HEK293 (cell line): ENCODE data around the gene CEP57L1.
A peak's percentile ranks its signal among the peaks of the same experiment; 100 is the strongest.

Source experiments
- CTCF ChIA-PET: fragments of 350-600 bp; formaldehyde crosslinking; extraction: SDS; loops from one replicate; lab custom pipeline; 2021; ENCODE audit warnings: antibody characterized with exemption; lab: Yijun Ruan, JAX
- POLR2A ChIA-PET: fragments of 300-600 bp; formaldehyde crosslinking; extraction: SDS; loops from one replicate; lab custom pipeline; 2020; ENCODE audit warnings: antibody characterized with exemption, inconsistent platforms; lab: Yijun Ruan, JAX
- H3K27ac ChIP-seq: fragments of 200-500 bp; sonication (Bioruptor generic); 2 replicates; pipeline ENCODE4 v1.5.1; 2014; ENCODE audit warnings: low read depth, low read length, control low read depth, inconsistent platforms; ENCODE audit errors: extremely low read depth
- H3K36me3 ChIP-seq, 2 experiments: fragments of 200-500 bp in 1 of 2; sonication (Bioruptor generic) in 1 of 2; 1 replicate in 1 of 2; 2 replicates in 1 of 2; pipeline ENCODE4 v1.5.1; 2014 to 2017; ENCODE audit warnings: inconsistent platforms in 2 of 2, low read length in 2 of 2; ENCODE audit not compliant: control insufficient read depth in 2 of 2, insufficient read depth in 1 of 2
- H3K4me1 ChIP-seq: fragments of 200-500 bp; sonication (Bioruptor generic); 2 replicates; pipeline ENCODE4 v1.5.1; 2014; ENCODE audit warnings: mild to moderate bottlenecking, low read length, inconsistent platforms; ENCODE audit not compliant: control insufficient read depth, insufficient read depth
- H3K4me3 ChIP-seq: 2 replicates; pipeline ENCODE4 v1.5.1; 2011; ENCODE audit warnings: low read depth, mild to moderate bottlenecking, control low read depth, low read length, moderate library complexity
- H3K9me3 ChIP-seq: fragments of 200-500 bp; sonication (Bioruptor generic); 2 replicates; pipeline ENCODE4 v1.5.1; 2014; ENCODE audit warnings: low read depth, low read length, inconsistent platforms; ENCODE audit not compliant: control insufficient read depth, insufficient read depth
- GLIS2 ChIP-seq: fragments of 450-650 bp; formaldehyde crosslinking; IDR thresholded peaks from 2 replicates; pipeline ENCODE4 v1.5.1; 2016; ENCODE audit warnings: missing biosample characterization, missing genetic modification characterization
- HOXC10 ChIP-seq: sonication (generic); formaldehyde crosslinking; IDR thresholded peaks from 2 replicates; pipeline ENCODE4 v1.8.1; 2023; ENCODE audit warnings: mild to moderate bottlenecking, missing genetic modification reagents
- REPIN1 ChIP-seq: fragments of 450-650 bp; formaldehyde crosslinking; IDR thresholded peaks from 2 replicates; pipeline ENCODE4 v1.5.1; 2017; ENCODE audit warnings: missing biosample characterization, missing genetic modification characterization, low read depth
- SCRT2 ChIP-seq: fragments of 450-650 bp; formaldehyde crosslinking; IDR thresholded peaks from 2 replicates; pipeline ENCODE4 v1.5.1; 2016; ENCODE audit warnings: missing biosample characterization, missing genetic modification characterization
- SP2 ChIP-seq: fragments of 450-650 bp; formaldehyde crosslinking; IDR thresholded peaks from 2 replicates; pipeline ENCODE4 v1.5.1; 2016; ENCODE audit warnings: missing biosample characterization, missing genetic modification characterization
- ZEB2 ChIP-seq: fragments of 450-650 bp; formaldehyde crosslinking; IDR thresholded peaks from 2 replicates; pipeline ENCODE4 v1.5.1; 2016; ENCODE audit warnings: missing biosample characterization, missing genetic modification characterization
- ZFP37 ChIP-seq: fragments of 450-650 bp; formaldehyde crosslinking; IDR thresholded peaks from 2 replicates; pipeline ENCODE4 v1.5.1; 2016; ENCODE audit warnings: missing biosample characterization, missing genetic modification characterization
- ZNF132 ChIP-seq: fragments of 450-650 bp; formaldehyde crosslinking; IDR thresholded peaks from 2 replicates; pipeline ENCODE4 v1.5.1; 2017; ENCODE audit warnings: missing biosample characterization, missing genetic modification characterization, borderline replicate concordance
- ZNF169 ChIP-seq: fragments of 450-650 bp; formaldehyde crosslinking; IDR thresholded peaks from 2 replicates; pipeline ENCODE4 v1.5.1; 2016; ENCODE audit warnings: missing biosample characterization, missing genetic modification characterization
- ZNF24 ChIP-seq: fragments of 450-650 bp; formaldehyde crosslinking; IDR thresholded peaks from 2 replicates; pipeline ENCODE4 v1.5.1; 2016; ENCODE audit warnings: missing biosample characterization, missing genetic modification characterization
- ZNF311 ChIP-seq: fragments of 450-650 bp; formaldehyde crosslinking; IDR thresholded peaks from 2 replicates; pipeline ENCODE4 v1.5.1; 2017; ENCODE audit warnings: missing biosample characterization, missing genetic modification characterization, borderline replicate concordance
- ZNF335 ChIP-seq: fragments of 450-650 bp; formaldehyde crosslinking; conservative IDR thresholded peaks from 2 replicates; pipeline ENCODE4 v1.5.1; 2016; ENCODE audit warnings: missing biosample characterization, missing genetic modification characterization
- ZNF341 ChIP-seq: fragments of 450-650 bp; formaldehyde crosslinking; IDR thresholded peaks from 2 replicates; pipeline ENCODE4; 2016; ENCODE audit warnings: low read depth, missing biosample characterization, missing genetic modification characterization
- ZNF433 ChIP-seq: fragments of 450-650 bp; formaldehyde crosslinking; IDR thresholded peaks from 2 replicates; pipeline ENCODE4 v1.5.1; 2016; ENCODE audit warnings: missing biosample characterization, missing genetic modification characterization, low read depth
- ZNF501 ChIP-seq: fragments of 450-650 bp; formaldehyde crosslinking; IDR thresholded peaks from 2 replicates; pipeline ENCODE4 v1.5.1; 2016; ENCODE audit warnings: missing biosample characterization, missing genetic modification characterization
- ZNF544 ChIP-seq: fragments of 450-650 bp; formaldehyde crosslinking; IDR thresholded peaks from 2 replicates; pipeline ENCODE4 v1.5.0; 2017; ENCODE audit warnings: missing biosample characterization, missing genetic modification characterization
- ZNF596 ChIP-seq: fragments of 450-650 bp; IDR thresholded peaks from 2 replicates; pipeline ENCODE4 v1.5.0; 2018; ENCODE audit warnings: missing biosample characterization, mild to moderate bottlenecking, missing genetic modification characterization, moderate library complexity
- ZNF629 ChIP-seq: fragments of 450-650 bp; formaldehyde crosslinking; IDR thresholded peaks from 2 replicates; pipeline ENCODE4 v1.5.1; 2017; ENCODE audit warnings: missing biosample characterization, missing genetic modification characterization
- ZNF768 ChIP-seq: fragments of 450-650 bp; formaldehyde crosslinking; IDR thresholded peaks from 2 replicates; pipeline ENCODE4 v1.5.1; 2018; ENCODE audit warnings: missing biosample characterization, mild to moderate bottlenecking, missing genetic modification characterization
- ZNF777 ChIP-seq: fragments of 450-650 bp; formaldehyde crosslinking; IDR thresholded peaks from 2 replicates; pipeline ENCODE4 v1.5.1; 2017; ENCODE audit warnings: missing biosample characterization, missing genetic modification characterization, borderline replicate concordance
- ZNF785 ChIP-seq: fragments of 450-650 bp; formaldehyde crosslinking; IDR thresholded peaks from 2 replicates; pipeline ENCODE4 v1.5.1; 2016; ENCODE audit warnings: missing biosample characterization, missing genetic modification characterization
- ZSCAN23 ChIP-seq: fragments of 450-650 bp; formaldehyde crosslinking; IDR thresholded peaks from 2 replicates; pipeline ENCODE4 v1.5.1; 2016; ENCODE audit warnings: missing biosample characterization, missing genetic modification characterization
- ZXDB ChIP-seq: fragments of 450-650 bp; formaldehyde crosslinking; IDR thresholded peaks from 2 replicates; pipeline ENCODE4 v1.5.1; 2016; ENCODE audit warnings: missing biosample characterization, missing genetic modification characterization
- TF ChIP-seq, protein P1 (sequence below): fragments of 450-650 bp; formaldehyde crosslinking; IDR thresholded peaks from 2 replicates; pipeline ENCODE4 v1.5.1; 2016; ENCODE audit warnings: missing biosample characterization, missing genetic modification characterization
- TF ChIP-seq, protein P2 (sequence below): fragments of 450-650 bp; formaldehyde crosslinking; IDR thresholded peaks from 2 replicates; pipeline ENCODE4; 2016; ENCODE audit warnings: missing biosample characterization, missing genetic modification characterization
- TF ChIP-seq, protein P3 (sequence below): fragments of 450-650 bp; formaldehyde crosslinking; IDR thresholded peaks from 2 replicates; pipeline ENCODE4 v1.5.1; 2016; ENCODE audit warnings: missing biosample characterization, missing genetic modification characterization

CEP57L1 gene

DNA sequence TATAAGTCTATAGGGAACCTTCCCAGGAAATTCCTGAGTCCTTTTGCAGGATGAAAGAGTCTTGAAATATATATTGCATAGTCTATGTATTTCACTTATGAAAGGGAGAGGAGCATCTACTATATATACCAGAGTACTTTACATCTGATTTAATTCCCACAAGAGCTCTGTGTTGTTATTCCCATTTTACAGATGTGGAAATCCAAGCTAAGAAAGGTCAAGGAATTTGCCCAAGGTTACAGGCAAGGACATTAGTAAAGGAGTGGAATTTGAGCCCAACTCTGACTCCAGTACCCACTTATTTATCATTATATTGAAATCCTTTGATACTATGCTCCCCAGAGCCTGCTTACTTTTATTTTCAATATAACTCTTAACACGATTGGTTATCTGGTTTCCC, 3.2 kb upstream of the CEP57L1 start:
- POLR2A ChIA-PET: no interaction called here
- H3K4me1 ChIP-seq: peaks cover 10% of the 10 kb centered on the region
- H3K9me3 ChIP-seq: no peaks in the 10 kb centered on the region
- TF ChIP-seq ZXDB (tag by site-specific recombination) (no peak), ZNF24 (tag by site-specific recombination) (no peak), ZNF335 (no peak), ZNF768 (tag by site-specific recombination) (no peak), SCRT2 (tag by site-specific recombination) (no peak), ZNF777 (no peak), REPIN1 (tag by site-specific recombination) (no peak), ZNF433 (tag by site-specific recombination) (no peak), ZNF501 (tag by site-specific recombination) (no peak), ZNF596 (tag by site-specific recombination) (no peak), ZFP37 (no peak), ZNF132 (tag by site-specific recombination) (no peak), ZNF629 (tag by site-specific recombination) (no peak), ZEB2 (tag by site-specific recombination) (no peak), ZNF544 (tag by site-specific recombination) (no peak), ZNF785 (no peak), ZSCAN23 (tag by site-specific recombination) (no peak), ZNF311 (tag by site-specific recombination) (no peak)
- TF ChIP-seq, protein P1, sequence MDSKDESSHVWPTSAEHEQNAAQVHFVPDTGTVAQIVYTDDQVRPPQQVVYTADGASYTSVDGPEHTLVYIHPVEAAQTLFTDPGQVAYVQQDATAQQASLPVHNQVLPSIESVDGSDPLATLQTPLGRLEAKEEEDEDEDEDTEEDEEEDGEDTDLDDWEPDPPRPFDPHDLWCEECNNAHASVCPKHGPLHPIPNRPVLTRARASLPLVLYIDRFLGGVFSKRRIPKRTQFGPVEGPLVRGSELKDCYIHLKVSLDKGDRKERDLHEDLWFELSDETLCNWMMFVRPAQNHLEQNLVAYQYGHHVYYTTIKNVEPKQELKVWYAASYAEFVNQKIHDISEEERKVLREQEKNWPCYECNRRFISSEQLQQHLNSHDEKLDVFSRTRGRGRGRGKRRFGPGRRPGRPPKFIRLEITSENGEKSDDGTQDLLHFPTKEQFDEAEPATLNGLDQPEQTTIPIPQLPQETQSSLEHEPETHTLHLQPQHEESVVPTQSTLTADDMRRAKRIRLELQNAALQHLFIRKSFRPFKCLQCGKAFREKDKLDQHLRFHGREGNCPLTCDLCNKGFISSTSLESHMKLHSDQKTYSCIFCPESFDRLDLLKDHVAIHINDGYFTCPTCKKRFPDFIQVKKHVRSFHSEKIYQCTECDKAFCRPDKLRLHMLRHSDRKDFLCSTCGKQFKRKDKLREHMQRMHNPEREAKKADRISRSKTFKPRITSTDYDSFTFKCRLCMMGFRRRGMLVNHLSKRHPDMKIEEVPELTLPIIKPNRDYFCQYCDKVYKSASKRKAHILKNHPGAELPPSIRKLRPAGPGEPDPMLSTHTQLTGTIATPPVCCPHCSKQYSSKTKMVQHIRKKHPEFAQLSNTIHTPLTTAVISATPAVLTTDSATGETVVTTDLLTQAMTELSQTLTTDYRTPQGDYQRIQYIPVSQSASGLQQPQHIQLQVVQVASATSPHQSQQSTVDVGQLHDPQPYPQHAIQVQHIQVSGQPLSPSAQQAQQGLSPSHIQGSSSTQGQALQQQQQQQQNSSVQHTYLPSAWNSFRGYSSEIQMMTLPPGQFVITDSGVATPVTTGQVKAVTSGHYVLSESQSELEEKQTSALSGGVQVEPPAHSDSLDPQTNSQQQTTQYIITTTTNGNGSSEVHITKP: no peak
- TF ChIP-seq, protein P2, sequence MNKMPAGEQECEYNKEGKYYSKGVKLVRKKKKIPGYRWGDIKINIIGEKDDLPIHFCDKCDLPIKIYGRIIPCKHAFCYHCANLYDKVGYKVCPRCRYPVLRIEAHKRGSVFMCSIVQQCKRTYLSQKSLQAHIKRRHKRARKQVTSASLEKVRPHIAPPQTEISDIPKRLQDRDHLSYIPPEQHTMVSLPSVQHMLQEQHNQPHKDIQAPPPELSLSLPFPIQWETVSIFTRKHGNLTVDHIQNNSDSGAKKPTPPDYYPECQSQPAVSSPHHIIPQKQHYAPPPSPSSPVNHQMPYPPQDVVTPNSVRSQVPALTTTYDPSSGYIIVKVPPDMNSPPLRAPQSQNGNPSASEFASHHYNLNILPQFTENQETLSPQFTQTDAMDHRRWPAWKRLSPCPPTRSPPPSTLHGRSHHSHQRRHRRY: no peak
- no peaks in the 10 kb centered on the region for H3K36me3 ChIP-seq
- peak overlapping the region; percentile 61 for H3K4me3 ChIP-seq
- CTCF ChIA-PET: interaction anchor here (0.8 to 1.1 kb wide), 3 partner anchors 10 to 535 kb away, joined by 3 read pairs; no protein-coding TSS in a partner anchor
- no peak overlapping the region for H3K27ac ChIP-seq

DNA sequence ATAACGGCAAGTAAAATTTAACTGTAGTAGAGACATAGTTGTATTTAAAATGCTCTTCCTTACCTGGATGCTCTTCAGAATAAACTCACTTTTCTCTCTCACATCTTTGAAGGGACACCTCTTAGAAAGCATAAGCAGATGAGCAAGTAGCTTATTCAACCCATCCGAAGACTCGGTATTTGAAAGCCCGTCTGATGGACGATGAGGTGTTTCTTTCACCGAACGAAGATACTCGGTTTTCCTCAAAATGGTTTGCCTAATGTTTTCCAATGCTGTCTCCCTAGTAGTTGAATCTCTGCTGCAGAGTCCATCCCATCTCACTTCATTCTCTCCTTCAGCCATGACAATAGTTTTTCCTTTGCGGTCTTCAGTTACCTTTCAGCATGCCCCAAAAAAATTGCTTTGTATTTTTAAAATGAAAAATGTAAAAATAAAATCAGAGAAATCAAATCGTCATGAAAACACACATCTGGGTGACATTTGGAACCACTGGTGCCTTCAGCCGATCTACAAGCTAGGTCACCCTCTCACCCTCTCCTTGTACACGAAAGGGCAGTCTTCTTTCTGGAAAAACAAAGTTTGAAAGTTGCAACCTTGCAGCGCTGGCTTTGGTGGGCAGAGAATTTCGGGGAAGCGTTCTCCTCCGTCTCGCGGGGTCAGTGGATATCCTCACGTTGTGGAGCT, 1.4 kb upstream of the CEP57L1 start:
- Histone ChIP-seq H3K36me3 (no peaks in the 10 kb centered on the region), H3K9me3 (no peaks in the 10 kb centered on the region), H3K4me3 (peak overlapping the region; percentile 61), H3K4me1 (0 out of 2 replicates have a peak, but pooled peaks cover 6% of the 10 kb centered on the region), H3K27ac (peak overlapping the region; percentile 94)
- POLR2A ChIA-PET: interaction anchor here (0.5 to 2.7 kb wide), 31 partner anchors 9 to 1874 kb away, joined by 3 to 27 read pairs (median 4); partner anchors contain the start of genes ARMC2, CD164, FOXO3 and PPIL6
- CTCF ChIA-PET: interaction anchor here (0.6 to 1.5 kb wide), 6 partner anchors 10 to 1640 kb away, joined by 3 read pairs; no protein-coding TSS in a partner anchor
- TF ChIP-seq GLIS2 (tag by site-specific recombination) (no peak), HOXC10 (CRISPR knock-in tag) (0 out of 2 replicates have a peak, but pooled peaks have one; percentile 18), SP2 (tag by site-specific recombination) (no peak), ZNF169 (tag by site-specific recombination) (no peak), ZNF341 (tag by site-specific recombination) (no peak)
- TF ChIP-seq, protein P3, sequence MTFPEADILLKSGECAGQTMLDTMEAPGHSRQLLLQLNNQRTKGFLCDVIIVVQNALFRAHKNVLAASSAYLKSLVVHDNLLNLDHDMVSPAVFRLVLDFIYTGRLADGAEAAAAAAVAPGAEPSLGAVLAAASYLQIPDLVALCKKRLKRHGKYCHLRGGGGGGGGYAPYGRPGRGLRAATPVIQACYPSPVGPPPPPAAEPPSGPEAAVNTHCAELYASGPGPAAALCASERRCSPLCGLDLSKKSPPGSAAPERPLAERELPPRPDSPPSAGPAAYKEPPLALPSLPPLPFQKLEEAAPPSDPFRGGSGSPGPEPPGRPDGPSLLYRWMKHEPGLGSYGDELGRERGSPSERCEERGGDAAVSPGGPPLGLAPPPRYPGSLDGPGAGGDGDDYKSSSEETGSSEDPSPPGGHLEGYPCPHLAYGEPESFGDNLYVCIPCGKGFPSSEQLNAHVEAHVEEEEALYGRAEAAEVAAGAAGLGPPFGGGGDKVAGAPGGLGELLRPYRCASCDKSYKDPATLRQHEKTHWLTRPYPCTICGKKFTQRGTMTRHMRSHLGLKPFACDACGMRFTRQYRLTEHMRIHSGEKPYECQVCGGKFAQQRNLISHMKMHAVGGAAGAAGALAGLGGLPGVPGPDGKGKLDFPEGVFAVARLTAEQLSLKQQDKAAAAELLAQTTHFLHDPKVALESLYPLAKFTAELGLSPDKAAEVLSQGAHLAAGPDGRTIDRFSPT: no peak
